Ishikawa (cell line): ENCODE data around the gene CCNT2.

ENCODE experiments used
- CEBPB ChIP-seq: IDR thresholded peaks from 2 replicates; pipeline ENCODE4 v1.6.1; 2012
- CREB1 ChIP-seq: IDR thresholded peaks from 2 replicates; pipeline ENCODE4 v1.6.1; 2012; ENCODE audit warnings: low read depth
- EGR1 ChIP-seq: IDR thresholded peaks from 2 replicates; pipeline ENCODE4 v1.6.1; 2012
- EP300 ChIP-seq: IDR thresholded peaks from 2 replicates; pipeline ENCODE4 v1.6.1; 2012; ENCODE audit warnings: borderline replicate concordance
- FOXM1 ChIP-seq: IDR thresholded peaks from 2 replicates; pipeline ENCODE4 v1.6.1; 2012; ENCODE audit warnings: low read depth, borderline replicate concordance
- NFIC ChIP-seq: IDR thresholded peaks from 2 replicates; pipeline ENCODE4 v1.6.1; 2012
- RAD21 ChIP-seq: IDR thresholded peaks from 2 replicates; pipeline ENCODE4 v1.6.1; 2012; ENCODE audit warnings: low read depth
- TAF1 ChIP-seq: IDR thresholded peaks from 2 replicates; pipeline ENCODE4 v1.6.1; 2012; ENCODE audit warnings: low read depth, mild to moderate bottlenecking
- TCF12 ChIP-seq: IDR thresholded peaks from 2 replicates; pipeline ENCODE4 v1.6.1; 2012; ENCODE audit warnings: low read depth
- TEAD4 ChIP-seq: IDR thresholded peaks from 2 replicates; pipeline ENCODE4 v1.6.1; 2012
- YY1 ChIP-seq: IDR thresholded peaks from 2 replicates; pipeline ENCODE4 v1.6.1; 2012; ENCODE audit warnings: low read depth
- ZBTB7A ChIP-seq: IDR thresholded peaks from 2 replicates; pipeline ENCODE4 v1.6.1; 2012; ENCODE audit warnings: low read depth
- TF ChIP-seq, protein P1 (sequence below): IDR thresholded peaks from 2 replicates; pipeline ENCODE4 v1.6.1; 2012
- TF ChIP-seq, protein P2 (sequence below): IDR thresholded peaks from 2 replicates; pipeline ENCODE4 v1.6.1; 2012; ENCODE audit warnings: low read depth, mild to moderate bottlenecking
- TF ChIP-seq, protein P3 (sequence below): IDR thresholded peaks from 2 replicates; pipeline ENCODE4 v1.6.1; 2012

The CCNT2 gene

GRCh38 chr2:134934150-134934549 is 15.5 kb downstream of the CCNT2 start:
- TF ChIP-seq RAD21 = no peak
- TF ChIP-seq TCF12 = no peak
- no peak for TF ChIP-seq YY1
- TF ChIP-seq, protein P1, sequence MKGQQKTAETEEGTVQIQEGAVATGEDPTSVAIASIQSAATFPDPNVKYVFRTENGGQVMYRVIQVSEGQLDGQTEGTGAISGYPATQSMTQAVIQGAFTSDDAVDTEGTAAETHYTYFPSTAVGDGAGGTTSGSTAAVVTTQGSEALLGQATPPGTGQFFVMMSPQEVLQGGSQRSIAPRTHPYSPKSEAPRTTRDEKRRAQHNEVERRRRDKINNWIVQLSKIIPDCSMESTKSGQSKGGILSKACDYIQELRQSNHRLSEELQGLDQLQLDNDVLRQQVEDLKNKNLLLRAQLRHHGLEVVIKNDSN = no peak
- no peak for TF ChIP-seq CREB1
- TF ChIP-seq, protein P2, sequence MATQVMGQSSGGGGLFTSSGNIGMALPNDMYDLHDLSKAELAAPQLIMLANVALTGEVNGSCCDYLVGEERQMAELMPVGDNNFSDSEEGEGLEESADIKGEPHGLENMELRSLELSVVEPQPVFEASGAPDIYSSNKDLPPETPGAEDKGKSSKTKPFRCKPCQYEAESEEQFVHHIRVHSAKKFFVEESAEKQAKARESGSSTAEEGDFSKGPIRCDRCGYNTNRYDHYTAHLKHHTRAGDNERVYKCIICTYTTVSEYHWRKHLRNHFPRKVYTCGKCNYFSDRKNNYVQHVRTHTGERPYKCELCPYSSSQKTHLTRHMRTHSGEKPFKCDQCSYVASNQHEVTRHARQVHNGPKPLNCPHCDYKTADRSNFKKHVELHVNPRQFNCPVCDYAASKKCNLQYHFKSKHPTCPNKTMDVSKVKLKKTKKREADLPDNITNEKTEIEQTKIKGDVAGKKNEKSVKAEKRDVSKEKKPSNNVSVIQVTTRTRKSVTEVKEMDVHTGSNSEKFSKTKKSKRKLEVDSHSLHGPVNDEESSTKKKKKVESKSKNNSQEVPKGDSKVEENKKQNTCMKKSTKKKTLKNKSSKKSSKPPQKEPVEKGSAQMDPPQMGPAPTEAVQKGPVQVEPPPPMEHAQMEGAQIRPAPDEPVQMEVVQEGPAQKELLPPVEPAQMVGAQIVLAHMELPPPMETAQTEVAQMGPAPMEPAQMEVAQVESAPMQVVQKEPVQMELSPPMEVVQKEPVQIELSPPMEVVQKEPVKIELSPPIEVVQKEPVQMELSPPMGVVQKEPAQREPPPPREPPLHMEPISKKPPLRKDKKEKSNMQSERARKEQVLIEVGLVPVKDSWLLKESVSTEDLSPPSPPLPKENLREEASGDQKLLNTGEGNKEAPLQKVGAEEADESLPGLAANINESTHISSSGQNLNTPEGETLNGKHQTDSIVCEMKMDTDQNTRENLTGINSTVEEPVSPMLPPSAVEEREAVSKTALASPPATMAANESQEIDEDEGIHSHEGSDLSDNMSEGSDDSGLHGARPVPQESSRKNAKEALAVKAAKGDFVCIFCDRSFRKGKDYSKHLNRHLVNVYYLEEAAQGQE = no peak
- TF ChIP-seq FOXM1 = no peak
- no peak for TF ChIP-seq TEAD4
- TF ChIP-seq EP300 = no peak
- TF ChIP-seq, protein P3, sequence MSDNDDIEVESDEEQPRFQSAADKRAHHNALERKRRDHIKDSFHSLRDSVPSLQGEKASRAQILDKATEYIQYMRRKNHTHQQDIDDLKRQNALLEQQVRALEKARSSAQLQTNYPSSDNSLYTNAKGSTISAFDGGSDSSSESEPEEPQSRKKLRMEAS = no peak
- TF ChIP-seq EGR1 = no peak
- no peak for TF ChIP-seq CEBPB
- no peak for TF ChIP-seq TAF1
- TF ChIP-seq ZBTB7A = no peak
- no peak for TF ChIP-seq NFIC

- no peak for TF ChIP-seq RAD21
Measured at GRCh38 chr2:134934641-134935040, 16.0 kb downstream of the CCNT2 start.

DNA sequence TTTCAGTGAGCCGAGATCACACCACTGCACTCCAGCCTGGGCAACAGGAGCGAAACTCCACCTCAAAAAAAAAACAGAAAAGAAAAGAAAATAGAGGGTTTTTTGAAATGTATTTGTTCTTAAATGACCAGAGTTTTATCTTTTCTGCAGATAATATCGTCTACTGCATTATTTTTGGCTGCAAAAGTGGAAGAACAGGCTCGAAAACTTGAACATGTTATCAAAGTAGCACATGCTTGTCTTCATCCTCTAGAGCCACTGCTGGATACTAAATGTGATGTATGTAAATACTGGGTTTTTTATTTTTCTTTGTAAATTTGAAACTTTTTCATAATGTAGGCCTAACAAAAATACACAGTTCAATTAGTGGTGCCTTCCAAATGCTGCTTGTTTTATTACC is 18.1 kb downstream of the CCNT2 start:
- TF ChIP-seq EGR1 (no peak), CREB1 (no peak), TCF12 (no peak), TEAD4 (no peak), YY1 (no peak), CEBPB (no peak), ZBTB7A (no peak), FOXM1 (no peak), TAF1 (no peak), RAD21 (no peak), EP300 (no peak), NFIC (no peak)
- TF ChIP-seq, protein P1 = no peak
- TF ChIP-seq, protein P2 = no peak
- TF ChIP-seq, protein P3 = no peak

- TF ChIP-seq CEBPB = no peak
- no peak for TF ChIP-seq RAD21
- no peak for TF ChIP-seq CREB1
- TF ChIP-seq EP300 = no peak
- TF ChIP-seq YY1 = no peak
- TF ChIP-seq NFIC = no peak
- no peak for TF ChIP-seq TAF1
- no peak for TF ChIP-seq TEAD4
- no peak for TF ChIP-seq TCF12
- TF ChIP-seq FOXM1 = no peak
- TF ChIP-seq EGR1 = no peak
- TF ChIP-seq, protein P1 = no peak
- TF ChIP-seq, protein P3 = no peak
- TF ChIP-seq, protein P2 = no peak
- no peak for TF ChIP-seq ZBTB7A
Measured at GRCh38 chr2:134943540-134943939, 24.9 kb downstream of the CCNT2 start.
